HG03175 (cell line): ENCODE measurements around the gene C5orf47.
"Not testable (repeated sequence)": the region's sequence is repeated elsewhere in the genome, so short reads cannot be mapped to it uniquely, and the experiment has no call there.

ENCODE experiments used
- ATAC-seq: cut with Tn5 transposase; IDR thresholded peaks from one replicate; pipeline ENCODE4 v1.9.1; 2021; ENCODE audit warnings: mild to moderate bottlenecking, moderate library complexity; ENCODE audit not compliant: unreplicated experiment

C5orf47 gene

DNA sequence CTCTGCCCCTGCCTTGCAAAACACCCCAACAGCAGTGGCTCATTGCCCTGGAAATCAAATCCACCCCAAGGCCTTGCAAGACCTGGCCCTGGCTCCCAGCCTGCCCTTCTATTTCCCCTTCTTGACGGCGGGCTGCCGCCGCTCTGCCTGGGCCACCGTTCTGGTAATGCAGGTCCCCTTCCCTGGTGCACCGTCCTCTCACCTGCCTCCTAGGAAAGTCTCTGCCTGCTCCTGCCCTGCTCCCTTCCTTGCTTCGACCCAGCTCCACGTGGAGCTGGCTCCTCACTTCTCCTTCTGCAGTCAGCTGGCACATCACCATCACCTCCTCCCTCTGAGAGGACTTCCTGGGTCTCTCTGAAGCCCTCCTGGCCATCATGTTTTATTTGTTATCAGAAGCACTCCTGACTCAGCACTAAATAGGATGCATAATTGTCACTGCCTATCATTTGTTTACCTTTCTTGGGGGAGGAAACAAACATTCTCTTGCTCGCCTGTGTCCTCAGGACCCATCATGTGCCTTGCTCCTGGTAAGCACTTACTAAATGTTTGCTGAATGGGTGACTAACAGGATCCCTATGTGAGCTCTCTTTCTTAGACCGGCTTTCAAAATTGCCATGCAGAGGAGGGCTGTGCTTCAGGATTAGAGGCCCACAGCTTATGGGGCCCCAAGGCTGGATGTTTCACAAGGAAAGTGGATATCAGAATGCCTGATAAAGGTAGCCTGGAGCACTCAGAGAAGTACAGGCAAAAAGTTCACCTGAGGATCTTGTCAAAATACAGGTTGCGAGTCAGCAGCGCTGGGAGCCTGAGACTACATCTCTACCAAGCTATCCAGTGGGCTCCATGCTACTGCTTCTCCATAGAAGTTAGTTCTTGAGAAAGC lies 19.6 kb upstream of the C5orf47 start:
- no peak for ATAC-seq

- ATAC-seq: no peak
Measured at GRCh38 chr5:173970878-173971650, 17.9 kb upstream of the C5orf47 start.

GRCh38 chr5:173971681-173972345 lies 17.2 kb upstream of the C5orf47 start:
- ATAC-seq: no peak

GRCh38 chr5:173972607-173972924 lies 16.4 kb upstream of the C5orf47 start:
- no peak for ATAC-seq

DNA sequence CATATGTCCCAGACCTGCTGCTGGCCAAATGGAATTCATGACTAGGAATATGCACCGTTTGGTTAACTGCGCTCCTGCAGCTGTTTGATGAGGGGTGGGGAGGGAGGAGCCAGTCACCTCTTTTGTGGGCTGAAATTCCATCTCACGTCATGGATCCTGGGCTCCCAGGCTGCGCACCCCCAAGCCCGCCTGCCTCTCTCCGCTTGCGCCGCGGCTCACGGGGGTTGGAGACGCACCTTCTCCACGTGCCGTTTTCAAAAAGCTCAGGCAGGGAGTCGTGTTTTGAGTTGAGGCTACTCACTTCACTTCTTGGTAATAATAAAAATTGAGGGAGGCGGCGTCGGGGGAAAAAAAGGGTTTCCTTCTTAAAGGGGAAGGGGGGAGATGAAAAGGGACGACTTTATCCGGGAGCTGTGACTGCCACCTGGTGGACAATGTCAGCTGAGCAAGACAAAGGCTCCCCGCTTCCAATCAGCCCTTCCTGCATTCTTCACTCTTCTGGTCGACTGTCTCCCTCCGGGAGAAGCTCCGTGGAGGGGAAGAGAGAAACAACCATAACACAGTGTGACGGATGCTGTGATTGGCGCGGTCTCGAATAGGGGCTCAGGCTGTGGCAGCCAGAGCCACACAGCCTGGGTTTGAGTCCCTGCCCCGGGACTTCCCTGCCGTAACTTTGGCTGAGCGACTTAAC lies 15.9 kb upstream of the C5orf47 start:
- ATAC-seq: peak; percentile 59

DNA sequence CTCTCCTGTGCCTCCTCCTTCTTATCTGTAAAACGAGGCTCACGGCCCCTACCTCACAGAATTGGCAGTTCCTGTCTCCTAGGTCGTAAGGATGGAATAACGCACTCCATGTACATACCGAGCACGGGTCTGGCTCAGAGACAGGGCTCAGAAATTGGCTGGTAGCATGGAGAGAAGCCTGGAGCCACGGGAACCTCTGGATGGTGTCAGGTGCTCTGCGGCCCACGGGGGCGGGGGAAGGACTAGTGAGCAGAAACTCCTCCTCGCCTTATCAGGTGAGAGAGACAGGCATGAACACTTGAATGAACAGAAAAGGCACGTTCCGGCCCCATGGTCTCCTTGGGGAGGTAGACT lies 15.4 kb upstream of the C5orf47 start:
- ATAC-seq: peak; percentile 32

DNA sequence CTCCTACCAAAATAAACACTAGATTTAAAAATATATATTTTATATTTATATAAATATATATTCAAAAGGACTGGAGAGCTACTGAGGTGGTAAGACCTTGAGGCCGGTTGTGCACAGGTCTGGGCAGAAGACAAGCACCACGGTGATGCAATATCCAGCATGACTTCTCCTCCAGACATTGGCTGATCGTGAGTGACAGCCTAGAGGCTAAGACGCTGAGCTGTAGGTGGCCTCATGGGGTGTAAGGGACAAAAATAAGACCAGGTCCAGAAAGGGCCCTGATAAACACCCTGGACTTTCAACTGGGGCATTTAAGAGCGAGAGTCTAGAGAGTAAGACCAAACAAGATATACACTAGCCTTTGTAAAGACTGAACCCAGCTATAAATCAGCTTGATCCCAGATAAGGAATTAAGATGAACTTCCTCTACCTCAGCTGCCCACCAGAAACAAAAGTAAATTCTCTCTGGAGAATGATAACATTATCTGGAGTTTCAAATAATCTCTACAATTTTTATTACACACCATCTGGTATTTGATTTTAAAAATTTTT lies 14.2 kb upstream of the C5orf47 start:
- ATAC-seq: no peak

GRCh38 chr5:173981185-173981761 lies 7.7 kb upstream of the C5orf47 start:
- no peak for ATAC-seq

GRCh38 chr5:173984218-173984617 lies 4.8 kb upstream of the C5orf47 start:
- no peak for ATAC-seq

DNA sequence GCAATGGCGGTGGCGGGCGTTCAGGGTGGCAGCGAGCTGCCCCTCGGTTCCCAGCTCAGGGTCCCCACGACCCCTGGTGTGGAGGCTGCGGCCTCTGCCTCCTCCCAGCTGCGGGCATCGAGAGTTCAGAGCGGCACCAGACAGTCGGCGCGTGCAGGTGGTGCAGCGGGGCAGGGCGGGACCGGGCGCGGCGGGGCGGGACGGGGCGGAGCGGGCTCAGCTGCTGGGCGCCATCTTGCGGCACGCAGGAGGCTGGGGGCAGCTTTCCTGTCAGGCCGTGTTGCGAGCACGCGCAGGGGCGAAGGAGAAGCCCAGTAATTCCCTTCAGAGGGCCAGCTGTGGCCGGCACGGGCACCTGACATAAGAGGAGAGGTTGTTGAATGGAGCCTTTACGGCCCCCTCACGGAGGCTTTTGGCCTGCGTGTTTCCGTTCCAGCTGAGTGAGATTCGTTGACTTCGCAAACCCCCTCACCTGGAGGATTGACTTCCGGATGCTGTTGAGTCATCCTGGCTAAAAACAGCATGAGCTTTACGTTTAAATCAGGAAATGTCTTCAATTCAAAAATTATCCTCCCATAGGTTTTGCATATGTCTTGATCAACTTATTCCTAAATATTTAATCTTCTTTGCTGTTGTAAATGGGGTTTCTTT lies 587 bp downstream of the C5orf47 start:
- no peak for ATAC-seq

GRCh38 chr5:173997331-173997730 lies 8.4 kb downstream of the C5orf47 start:
- no peak for ATAC-seq

- no peak for ATAC-seq
Measured at GRCh38 chr5:173998531-173998930, 9.6 kb downstream of the C5orf47 start.

DNA sequence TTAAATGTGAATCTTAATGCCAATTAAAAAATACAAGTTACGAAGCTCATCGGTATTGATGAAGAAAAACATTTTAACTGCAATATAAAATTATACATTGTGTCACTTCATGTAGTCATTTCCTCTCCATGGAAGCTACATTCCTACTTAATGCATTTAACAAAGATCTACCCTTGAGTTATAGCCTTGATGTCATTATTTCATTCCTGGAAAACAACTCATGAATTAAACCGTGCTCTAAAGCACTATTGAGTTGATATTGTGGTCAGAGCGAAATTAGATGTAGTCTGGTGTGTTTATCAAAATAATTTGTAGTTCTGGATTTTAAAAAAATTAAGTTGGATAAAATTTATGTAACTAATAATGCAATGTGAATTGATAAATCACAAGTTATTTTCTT lies 11.1 kb downstream of the C5orf47 start:
- no peak for ATAC-seq

DNA sequence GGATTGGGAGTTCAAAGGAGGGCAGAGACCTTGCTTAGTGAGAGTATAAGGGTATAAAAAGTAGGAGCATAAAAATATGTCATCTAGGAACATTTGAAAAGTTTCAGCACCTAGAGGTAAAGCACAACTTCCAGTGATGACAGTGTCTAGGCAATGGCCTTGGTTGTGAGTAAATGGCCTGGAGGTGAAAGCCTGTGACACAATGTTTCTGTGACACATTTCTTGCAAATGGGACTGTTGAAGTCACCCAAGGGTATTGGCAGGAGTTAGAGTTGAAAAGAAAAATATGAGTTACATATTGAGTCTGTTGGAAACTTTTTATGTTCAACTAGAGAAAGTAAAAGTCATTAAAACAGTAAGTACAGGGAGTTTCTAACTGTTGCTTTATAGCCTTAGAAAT lies 14.8 kb downstream of the C5orf47 start:
- no peak for ATAC-seq

- no peak for ATAC-seq
Measured at GRCh38 chr5:174008922-174009321, 20.0 kb downstream of the C5orf47 start.

DNA sequence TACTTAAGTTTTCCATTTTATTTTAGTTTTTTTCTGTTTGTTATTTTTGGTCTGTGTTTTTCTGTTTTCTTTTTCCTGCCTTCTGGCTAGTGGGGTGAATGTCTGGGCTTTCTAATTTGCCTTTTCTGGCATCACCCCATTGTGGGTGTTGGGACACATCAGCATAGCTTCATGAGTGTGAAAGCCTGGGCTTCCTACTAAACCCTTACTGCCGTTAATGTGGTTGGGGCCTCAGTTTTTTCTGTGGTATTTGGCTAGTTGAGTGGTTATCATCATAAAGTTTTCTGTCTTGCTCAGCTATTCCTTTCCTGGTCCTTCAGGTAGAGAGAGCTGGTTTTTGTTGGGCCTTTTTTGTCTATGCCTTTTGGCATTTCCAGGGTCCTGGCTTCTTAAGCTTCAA lies 21.4 kb downstream of the C5orf47 start:
- no peak for ATAC-seq

- no peak for ATAC-seq
Measured at GRCh38 chr5:174011441-174011840, 22.5 kb downstream of the C5orf47 start.

DNA sequence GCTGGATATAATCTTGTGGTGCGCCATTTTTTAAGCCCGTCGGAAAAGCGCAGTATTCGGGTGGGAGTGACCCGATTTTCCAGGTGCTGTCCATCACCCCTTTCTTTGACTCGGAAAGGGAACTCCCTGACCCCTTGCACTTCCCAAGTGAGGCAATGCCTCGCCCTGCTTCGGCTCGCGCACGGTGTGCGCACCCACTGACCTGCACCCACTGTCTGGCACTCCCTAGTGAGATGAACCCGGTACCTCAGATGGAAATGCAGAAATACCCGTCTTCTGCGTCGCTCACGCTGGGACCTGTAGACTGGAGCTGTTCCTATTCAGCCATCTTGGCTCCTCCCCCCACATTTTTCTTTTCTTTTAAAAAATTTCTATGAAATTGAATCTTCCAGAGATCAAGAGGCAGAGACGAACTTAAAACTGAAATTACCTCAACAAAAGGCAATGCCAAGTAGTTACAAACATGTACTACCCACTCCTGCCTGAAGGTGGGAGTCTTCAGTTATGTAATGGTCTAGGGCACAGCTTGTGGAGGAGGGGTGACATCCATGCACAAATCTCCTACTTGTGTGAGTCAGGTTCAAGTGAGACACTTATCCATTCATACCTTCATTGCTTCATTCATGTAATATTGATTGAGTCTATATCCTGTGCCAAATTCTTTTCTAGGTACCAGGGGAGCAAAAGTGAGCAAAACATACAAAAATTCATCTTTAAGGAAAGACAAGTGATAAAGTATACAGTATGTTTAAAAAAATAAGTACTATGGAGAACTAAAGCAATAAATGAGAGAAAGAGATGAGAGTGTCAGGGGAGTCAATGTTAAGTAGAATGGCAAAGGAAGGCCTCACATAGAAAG lies 31.3 kb downstream of the C5orf47 start:
- not testable (repeated sequence) for ATAC-seq

GRCh38 chr5:174020928-174021304 lies 31.9 kb downstream of the C5orf47 start:
- ATAC-seq: no peak
